ENCODE measurements around the gene PCTP.

Gene PCTP

GRCh38 chr17:55820675-55821074, 69.8 kb downstream of the PCTP start:
- H3K27ac ChIP-seq = no peak overlapping the region
- TF ChIP-seq CTCF (conservative IDR thresholded peaks at IDR 0.05) = no peak

- no peak overlapping the region for H3K27ac ChIP-seq
- TF ChIP-seq CTCF (conservative IDR thresholded peaks at IDR 0.05) = no peak
Observed at GRCh38 chr17:55822028-55822427, 71.2 kb downstream of the PCTP start.

- H3K27ac ChIP-seq = no peak overlapping the region
- TF ChIP-seq CTCF (conservative IDR thresholded peaks at IDR 0.05) = peak; percentile 88
Observed at GRCh38 chr17:55825213-55825612, 74.4 kb downstream of the PCTP start.

Data from VCaP (cell line).